GM12865 (cell line): Measurements from ENCODE around the gene LOC128125822.

Experiments
- DNase-seq: peaks from one replicate; pipeline ENCODE4 v3.0.0; 2010; ENCODE audit warnings: low read depth
- H3K4me3 ChIP-seq: 2 replicates; pipeline ENCODE4 v1.5.1; 2011; ENCODE audit warnings: mild to moderate bottlenecking, low read depth, low read length, control low read depth
- CTCF ChIP-seq: IDR thresholded peaks from 2 replicates; pipeline ENCODE4 v1.5.1; 2011; ENCODE audit warnings: low read length, control low read depth, low read depth, inconsistent platforms; ENCODE audit not compliant: insufficient read depth; ENCODE audit errors: missing control alignments

Gene LOC128125822

GRCh38 chr6:63574554-63574900 is 2.2 kb downstream of the LOC128125822 start:
- peak overlapping the region; percentile 70 for H3K4me3 ChIP-seq
- no peak for DNase-seq
- TF ChIP-seq CTCF: no peak

GRCh38 chr6:63576147-63576772 is 4.0 kb downstream of the LOC128125822 start:
- H3K4me3 ChIP-seq: no peak overlapping the region
- TF ChIP-seq CTCF: no peak
- DNase-seq: no peak

- no peak overlapping the region for H3K4me3 ChIP-seq
These were observed 4.9 kb downstream of the LOC128125822 start for GRCh38 chr6:63576985-63577712.

GRCh38 chr6:63578757-63579156 is 6.5 kb downstream of the LOC128125822 start:
- no peak for DNase-seq
- no peak for TF ChIP-seq CTCF
- no peak overlapping the region for H3K4me3 ChIP-seq

More at GRCh38 chr6:63576985-63577712, 4.9 kb downstream of the LOC128125822 start:
- TF ChIP-seq CTCF: no peak
- DNase-seq: no peak

- H3K4me3 ChIP-seq: no peak overlapping the region
- no peak for DNase-seq
- TF ChIP-seq CTCF: no peak
These were observed 7.8 kb downstream of the LOC128125822 start for GRCh38 chr6:63579937-63580703.

GRCh38 chr6:63580704-63580961 is 8.4 kb downstream of the LOC128125822 start:
- no peak for DNase-seq
- no peak overlapping the region for H3K4me3 ChIP-seq
- TF ChIP-seq CTCF: no peak
